Sigmoid colon (tissue), 4 donors: ENCODE measurements around the gene GRHL1.

Experiments
- CTCF ChIP-seq, 4 experiments: fragments of 450-650 bp in 3 of 4; fragments of 200-600 bp in 1 of 4; IDR thresholded peaks; one replicate each; pipeline ENCODE4 v1.5.1; 2016 to 2019; ENCODE audit warnings: antibody characterized with exemption in 4 of 4, mild to moderate bottlenecking in 3 of 4, moderate library complexity in 2 of 4
- EP300 ChIP-seq, 4 donors: sonication (generic); formaldehyde crosslinking; IDR thresholded peaks; one replicate each; pipeline ENCODE4 v1.6.1; 2017; ENCODE audit warnings: antibody characterized with exemption in 4 of 4
- POLR2A ChIP-seq, 2 donors: fragments of 450-650 bp; IDR thresholded peaks; one replicate each; pipeline ENCODE4 v1.6.1; 2016; ENCODE audit warnings: antibody characterized with exemption in 2 of 2, mild to moderate bottlenecking in 2 of 2, moderate library complexity in 2 of 2
- POLR2AphosphoS5 ChIP-seq, 4 donors: sonication (generic); formaldehyde crosslinking; IDR thresholded peaks; one replicate each; pipeline ENCODE4 v1.6.1; 2017; ENCODE audit warnings: antibody characterized with exemption in 4 of 4

DNA sequence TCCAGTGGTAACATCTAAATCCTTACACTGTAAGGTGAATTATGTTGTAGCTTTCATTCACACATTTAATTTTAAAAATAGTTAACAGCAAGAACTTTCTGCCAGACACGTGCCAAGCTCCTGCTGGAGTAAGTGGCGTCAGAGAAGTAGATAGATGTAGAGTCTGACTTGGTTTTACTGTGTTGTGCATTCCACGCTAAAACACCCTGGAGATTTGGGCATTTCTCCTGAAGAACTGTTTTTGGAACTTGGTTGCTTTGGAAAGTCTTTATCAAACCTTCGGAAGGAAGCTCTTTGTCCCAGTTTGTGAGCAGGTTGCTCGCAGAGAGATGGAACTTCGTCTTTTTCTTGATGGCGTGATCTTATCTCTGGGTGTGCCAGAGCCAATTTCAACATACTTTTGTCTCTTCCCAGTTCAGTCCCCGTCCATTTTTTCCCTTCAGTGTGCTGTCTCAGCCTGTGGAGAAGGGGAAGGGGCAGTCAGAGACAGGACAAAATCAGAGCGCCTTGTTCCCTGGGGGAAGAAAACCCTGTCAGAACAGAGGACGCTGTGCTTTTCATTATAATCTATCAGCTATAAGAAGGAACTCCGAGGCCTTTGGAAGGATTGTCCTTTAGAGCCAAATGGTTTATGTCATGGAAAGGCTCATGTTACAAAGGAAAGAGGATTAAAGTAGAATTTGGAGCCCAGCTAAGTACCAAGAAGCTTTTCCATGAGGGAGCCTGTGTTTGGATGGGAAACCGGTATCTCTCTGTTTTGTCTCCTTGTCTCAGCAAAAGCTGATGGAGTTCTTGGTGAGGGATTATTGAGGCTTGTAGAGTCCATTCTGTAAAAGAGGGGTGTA lies 18.9 kb downstream of the GRHL1 start:
- TF ChIP-seq CTCF (IDR thresholded peaks at IDR 0.05), result no peak
- no peak for TF ChIP-seq POLR2AphosphoS5 (IDR thresholded peaks at IDR 0.05)
- no peak for TF ChIP-seq POLR2A (IDR thresholded peaks at IDR 0.05)
- no peak for TF ChIP-seq EP300 (IDR thresholded peaks at IDR 0.05)
